HepG2 (cell line): Measurements from ENCODE around the gene LDB3. TPM values are rescaled to one million over a fixed set of nuclear protein-coding genes. Genes with fewer than 3 reads are reported as not detected.

Source experiments
- ATAC-seq: fragments of 200-7000 bp; cut with Tn5 transposase; 3 replicates; pipeline ENCODE4 v1.9.1; 2020; ENCODE audit warnings: mild to moderate bottlenecking, moderate library complexity
- BruUV-seq: library from RNA; stranded (reverse); fragments of 400-500 nt; replicated peaks from 2 replicates; lab custom pipeline; 2021; lab: Mats Ljungman, UMichigan
- CTCF ChIA-PET: fragments of 300-600 bp; formaldehyde crosslinking; extraction: SDS; loops from one replicate; lab custom pipeline; 2021; ENCODE audit warnings: low total read pairs, inconsistent platforms, low intra/inter-chr PET ratio; lab: Yijun Ruan, JAX
- POLR2A ChIA-PET: fragments of 350-600 bp; sonication (Branson Sonifier 250); formaldehyde crosslinking; loops from one replicate; lab custom pipeline; 2020; ENCODE audit warnings: antibody characterized with exemption, inconsistent platforms; lab: Yijun Ruan, JAX
- DNase-seq: peaks from one replicate; pipeline ENCODE4 v3.0.0-alpha.2; 2015; ENCODE audit warnings: low spot score
- FAIRE-seq: peaks from 3 replicates; lab custom pipeline; 2011; peaks lifted over from hg19 to GRCh38; lab: Jason Lieb, UNC
- H2AFZ ChIP-seq: one replicate; pipeline ENCODE4 v1.6.1; 2011; ENCODE audit warnings: low read length, inconsistent platforms
- H3K27ac ChIP-seq: fragments of 300-600 bp; 3 replicates; pipeline ENCODE4 v1.8.0; 2011; ENCODE audit warnings: mixed run types, mild to moderate bottlenecking, mixed read lengths, low read length, inconsistent platforms; ENCODE audit not compliant: insufficient read depth; ENCODE audit errors: extremely low read length
- H3K27me3 ChIP-seq, 2 experiments: fragments of 200-600 bp in 1 of 2; 2 replicates in 1 of 2; 3 replicates in 1 of 2; pipeline versions ENCODE4 v1.6.0 to v1.8.0; 2011; ENCODE audit warnings: low read length in 2 of 2, mild to moderate bottlenecking in 2 of 2, moderate library complexity in 2 of 2, inconsistent platforms in 1 of 2; ENCODE audit not compliant: insufficient read depth in 2 of 2, control insufficient read depth in 1 of 2
- H3K36me3 ChIP-seq, 2 experiments: fragments of 200-600 bp in 1 of 2; replicated peaks in 1 of 2; 2 replicates in 1 of 2; 3 replicates in 1 of 2; pipeline versions ENCODE4 v1.5.1 to v1.8.0; 2011; ENCODE audit warnings: low read length in 2 of 2, inconsistent platforms in 1 of 2; ENCODE audit not compliant: insufficient read depth in 2 of 2, control insufficient read depth in 1 of 2
- H3K4me1 ChIP-seq: 2 replicates; pipeline ENCODE4 v1.5.1; 2012; ENCODE audit warnings: low read length, inconsistent platforms; ENCODE audit not compliant: insufficient read depth
- H3K4me2 ChIP-seq: 2 replicates; pipeline ENCODE4 v1.6.0; 2011; ENCODE audit warnings: low read depth, low read length, inconsistent platforms
- H3K4me3 ChIP-seq, 3 experiments: fragments of 200-600 bp in 1 of 3; sonication (generic), shearing (Covaris generic) in 1 of 3; replicated peaks in 1 of 3; 2 replicates each; pipeline ENCODE4 v1.5.1; 2011 to 2016; ENCODE audit warnings: low read length in 3 of 3, inconsistent platforms in 2 of 3, low read depth in 2 of 3, mild to moderate bottlenecking in 2 of 3, control low read depth in 1 of 3, mixed read lengths in 1 of 3; ENCODE audit not compliant: insufficient read depth in 1 of 3
- H3K79me2 ChIP-seq: one replicate; pipeline ENCODE4 v1.6.1; 2011; ENCODE audit warnings: low read length, inconsistent platforms; ENCODE audit not compliant: insufficient read depth
- H3K9ac ChIP-seq: 2 replicates; pipeline ENCODE4 v1.6.0; 2011; ENCODE audit warnings: mild to moderate bottlenecking, low read depth, low read length, inconsistent platforms; ENCODE audit not compliant: insufficient read depth
- H3K9me3 ChIP-seq: 2 replicates; pipeline ENCODE4 v1.5.1; 2012; ENCODE audit warnings: mild to moderate bottlenecking, low read length
- H4K20me1 ChIP-seq: 2 replicates; pipeline ENCODE4 v1.6.0; 2011; ENCODE audit warnings: inconsistent platforms, mild to moderate bottlenecking, low read length, moderate library complexity; ENCODE audit not compliant: insufficient read depth
- BORCS8-MEF2B ChIP-seq: sonication (generic); formaldehyde crosslinking; IDR thresholded peaks from 2 replicates; pipeline ENCODE4 v1.8.0; 2022; ENCODE audit warnings: mild to moderate bottlenecking, missing genetic modification reagents
- FIP1L1 ChIP-seq: fragments of 200-400 bp; formaldehyde crosslinking; IDR thresholded peaks from 2 replicates; pipeline ENCODE4 v1.6.1; 2018; ENCODE audit warnings: low read depth, mild to moderate bottlenecking, low read length, moderate library complexity, borderline replicate concordance; ENCODE audit not compliant: insufficient read depth
- KLF16 ChIP-seq, 2 experiments: sonication (generic) in 1 of 2; formaldehyde crosslinking in 1 of 2; IDR thresholded peaks; 2 replicates each; pipeline versions ENCODE4 v1.6.1 to v1.8.0; 2016 to 2023; ENCODE audit warnings: missing genetic modification reagents in 2 of 2, missing compliant biosample characterization in 1 of 2
- MBD4 ChIP-seq: IDR thresholded peaks from 2 replicates; pipeline ENCODE4 v1.6.1; 2012; ENCODE audit warnings: low read length, inconsistent platforms, borderline replicate concordance
- MXI1 ChIP-seq: IDR thresholded peaks from 3 replicates; pipeline ENCODE4 v1.6.1; 2012; ENCODE audit warnings: low read depth, low read length, inconsistent platforms, borderline replicate concordance
- SP140L ChIP-seq: sonication (generic); formaldehyde crosslinking; IDR thresholded peaks from 2 replicates; pipeline ENCODE4 v1.4.0; 2020; ENCODE audit warnings: missing genetic modification reagents, borderline replicate concordance
- TBL1XR1 ChIP-seq: fragments of 150-350 bp; IDR thresholded peaks from 2 replicates; pipeline ENCODE4 v1.6.1; 2014; ENCODE audit warnings: borderline replicate concordance, low read length; ENCODE audit not compliant: partially characterized antibody
- ZBTB37 ChIP-seq: sonication (generic); formaldehyde crosslinking; IDR thresholded peaks from 2 replicates; pipeline ENCODE4 v1.4.0; 2020; ENCODE audit warnings: mild to moderate bottlenecking, missing genetic modification reagents
- ZNF558 ChIP-seq: sonication (generic); formaldehyde crosslinking; IDR thresholded peaks from 2 replicates; pipeline ENCODE4 v1.9.0; 2022; ENCODE audit warnings: mild to moderate bottlenecking, missing genetic modification reagents, borderline replicate concordance
- ZNF614 ChIP-seq: IDR thresholded peaks from 2 replicates; pipeline ENCODE4 v1.6.1; 2018; ENCODE audit warnings: missing biosample characterization, missing genetic modification reagents, inconsistent platforms, borderline replicate concordance
- WGBS: methylation state at CpG from one replicate; pipeline ENCODE4 v1.1.6; 2017; ENCODE audit warnings: low lambda C conversion rate; 5-methylcytosine and 5-hydroxymethylcytosine counted together
- in situ Hi-C: cut with HindIII; loops from 2 replicates; pipeline ENCODE4 v1.10.0; 2017; ENCODE audit warnings: low pct_unique_long_range_greater_than_20kb; ENCODE audit not compliant: extremely low pct_ligation_motif_present
- intact Hi-C: fragments of 100-400 bp; cut with micrococcal nuclease; formaldehyde crosslinking; loops from one replicate; pipeline ENCODE4 v1.10.0; 2022; ENCODE audit not compliant: unreplicated experiment
- polyA plus RNA-seq, 8 experiments: library from polyadenylated mRNA; depleted of rRNA in 3 of 8; stranded (reverse) in 7 of 8; unstranded in 1 of 8; fragments of >200 nt; fragmentation: Illumina TruSeq in 4 of 8; extraction: Trizol in 4 of 8; gene quantifications; 2 replicates each; pipeline versions ENCODE4 v1.2.1 to v1.2.3, GENCODE V29; 2011 to 2016; ENCODE audit warnings: low read depth in 4 of 8, missing spikeins in 1 of 8, mixed read lengths in 1 of 8; ENCODE audit not compliant: insufficient read depth in 1 of 8
- total RNA-seq, 5 experiments: library from RNA; depleted of rRNA; stranded (reverse); fragments of >200 nt; fragmentation: Illumina TruSeq; extraction: Trizol; gene quantifications; 2 replicates each; pipeline ENCODE4 v1.2.3, GENCODE V29; 2016; ENCODE audit warnings: low read depth in 1 of 5
- TF ChIP-seq, protein P1 (sequence below): sonication (generic); formaldehyde crosslinking; IDR thresholded peaks from 2 replicates; pipeline ENCODE4 v1.4.0; 2020; ENCODE audit warnings: mild to moderate bottlenecking, low read depth, missing genetic modification reagents
- TF ChIP-seq, protein P2 (sequence below): sonication (generic); formaldehyde crosslinking; IDR thresholded peaks from 2 replicates; pipeline ENCODE4 v1.5.0; 2020; ENCODE audit warnings: mild to moderate bottlenecking, missing genetic modification reagents, borderline replicate concordance
- TF ChIP-seq, protein P3 (sequence below): sonication (generic); formaldehyde crosslinking; IDR thresholded peaks from 2 replicates; pipeline ENCODE4 v1.8.1; 2023; ENCODE audit warnings: mild to moderate bottlenecking, missing genetic modification reagents
- TF ChIP-seq, protein P4 (sequence below): sonication (generic); formaldehyde crosslinking; IDR thresholded peaks from 2 replicates; pipeline ENCODE4 v1.5.0; 2020; ENCODE audit warnings: missing genetic modification reagents, mild to moderate bottlenecking, borderline replicate concordance

LDB3 gene
- total and polyA plus RNA-seq, 2 of the 13 experiments (the other 11 are each of a cell fraction or from before 2014, with no cell fraction given): not detected

- TF ChIP-seq MBD4 (no peak), FIP1L1 (no peak), BORCS8-MEF2B (CRISPR knock-in tag) (no peak), MXI1 (no peak), SP140L (CRISPR knock-in tag) (no peak), ZNF558 (CRISPR knock-in tag) (no peak), KLF16 (CRISPR knock-in tag; IDR thresholded peaks at IDR 0.05) (no peak), ZNF614 (CRISPR knock-in tag) (no peak)
- TF ChIP-seq, protein P1, sequence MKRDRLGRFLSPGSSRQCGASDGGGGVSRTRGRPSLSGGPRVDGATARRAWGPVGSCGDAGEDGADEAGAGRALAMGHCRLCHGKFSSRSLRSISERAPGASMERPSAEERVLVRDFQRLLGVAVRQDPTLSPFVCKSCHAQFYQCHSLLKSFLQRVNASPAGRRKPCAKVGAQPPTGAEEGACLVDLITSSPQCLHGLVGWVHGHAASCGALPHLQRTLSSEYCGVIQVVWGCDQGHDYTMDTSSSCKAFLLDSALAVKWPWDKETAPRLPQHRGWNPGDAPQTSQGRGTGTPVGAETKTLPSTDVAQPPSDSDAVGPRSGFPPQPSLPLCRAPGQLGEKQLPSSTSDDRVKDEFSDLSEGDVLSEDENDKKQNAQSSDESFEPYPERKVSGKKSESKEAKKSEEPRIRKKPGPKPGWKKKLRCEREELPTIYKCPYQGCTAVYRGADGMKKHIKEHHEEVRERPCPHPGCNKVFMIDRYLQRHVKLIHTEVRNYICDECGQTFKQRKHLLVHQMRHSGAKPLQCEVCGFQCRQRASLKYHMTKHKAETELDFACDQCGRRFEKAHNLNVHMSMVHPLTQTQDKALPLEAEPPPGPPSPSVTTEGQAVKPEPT (CRISPR knock-in tag): no peak
- TF ChIP-seq, all 625 proteins: peak for 0
Observed at GRCh38 chr10:86768412-86769062, 100.2 kb downstream of the LDB3 start (continued).

DNA sequence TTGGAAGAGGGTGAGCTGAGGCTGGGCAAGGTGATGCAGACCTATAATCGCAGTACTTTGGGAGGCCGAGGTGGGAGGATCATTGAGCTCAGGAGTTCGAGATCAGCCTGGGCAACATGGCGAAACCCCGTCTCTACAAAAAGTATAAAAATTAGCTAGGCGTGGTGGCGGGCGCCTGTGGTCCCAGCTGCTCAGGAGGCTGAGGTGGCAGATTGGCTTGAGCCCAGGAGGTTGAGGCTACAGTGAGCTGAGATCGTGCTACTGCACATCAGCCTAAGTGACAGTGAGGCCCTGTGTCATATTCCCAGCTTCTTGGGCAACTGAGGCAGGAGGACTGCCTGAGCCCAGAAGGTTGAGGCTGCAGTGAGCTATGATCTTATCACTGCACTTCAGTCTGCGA is 101.7 kb downstream of the LDB3 start:
- FAIRE-seq (no peak), DNase-seq (no peak), ATAC-seq (no peak)
- Histone ChIP-seq H3K9me3 (no peaks in the 10 kb centered on the region), H4K20me1 (peaks cover 40% of the 10 kb centered on the region), H3K79me2 (peaks cover 71% of the 10 kb centered on the region), H3K4me3 (no peak overlapping the region), H3K4me1 (peaks cover 49% of the 10 kb centered on the region), H3K9ac (no peak overlapping the region), H2AFZ (no peak overlapping the region), H3K27ac (no peak overlapping the region), H3K4me2 (no peak overlapping the region), H3K36me3 (no peaks in the 10 kb centered on the region), H3K27me3 (no peaks in the 10 kb centered on the region)
- WGBS: 95% methylated on average over 10 of the region's 10 CpGs
- intact Hi-C loops (no loop called here), in situ Hi-C loops (no loop called here)
- ChIA-PET CTCF (no interaction called here), POLR2A (interaction anchor here (0.5 to 1.6 kb wide), 2 partner anchors 12 to 66 kb away, joined by 4 to 5 read pairs; no protein-coding TSS in a partner anchor)
- no TSS peak for BruUV-seq
- no peak for TF ChIP-seq ZBTB37 (CRISPR knock-in tag)
- TF ChIP-seq, protein P2, sequence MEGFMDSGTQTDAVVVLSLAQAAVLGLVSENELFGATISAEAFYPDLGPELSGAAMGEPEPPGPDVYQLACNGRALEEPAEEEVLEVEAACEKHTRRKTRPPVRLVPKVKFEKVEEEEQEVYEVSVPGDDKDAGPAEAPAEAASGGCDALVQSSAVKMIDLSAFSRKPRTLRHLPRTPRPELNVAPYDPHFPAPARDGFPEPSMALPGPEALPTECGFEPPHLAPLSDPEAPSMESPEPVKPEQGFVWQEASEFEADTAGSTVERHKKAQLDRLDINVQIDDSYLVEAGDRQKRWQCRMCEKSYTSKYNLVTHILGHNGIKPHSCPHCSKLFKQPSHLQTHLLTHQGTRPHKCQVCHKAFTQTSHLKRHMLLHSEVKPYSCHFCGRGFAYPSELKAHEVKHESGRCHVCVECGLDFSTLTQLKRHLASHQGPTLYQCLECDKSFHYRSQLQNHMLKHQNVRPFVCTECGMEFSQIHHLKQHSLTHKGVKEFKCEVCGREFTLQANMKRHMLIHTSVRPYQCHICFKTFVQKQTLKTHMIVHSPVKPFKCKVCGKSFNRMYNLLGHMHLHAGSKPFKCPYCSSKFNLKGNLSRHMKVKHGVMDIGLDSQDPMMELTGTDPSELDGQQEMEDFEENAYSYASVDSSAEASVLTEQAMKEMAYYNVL (CRISPR knock-in tag): no peak
- TF ChIP-seq, protein P3, sequence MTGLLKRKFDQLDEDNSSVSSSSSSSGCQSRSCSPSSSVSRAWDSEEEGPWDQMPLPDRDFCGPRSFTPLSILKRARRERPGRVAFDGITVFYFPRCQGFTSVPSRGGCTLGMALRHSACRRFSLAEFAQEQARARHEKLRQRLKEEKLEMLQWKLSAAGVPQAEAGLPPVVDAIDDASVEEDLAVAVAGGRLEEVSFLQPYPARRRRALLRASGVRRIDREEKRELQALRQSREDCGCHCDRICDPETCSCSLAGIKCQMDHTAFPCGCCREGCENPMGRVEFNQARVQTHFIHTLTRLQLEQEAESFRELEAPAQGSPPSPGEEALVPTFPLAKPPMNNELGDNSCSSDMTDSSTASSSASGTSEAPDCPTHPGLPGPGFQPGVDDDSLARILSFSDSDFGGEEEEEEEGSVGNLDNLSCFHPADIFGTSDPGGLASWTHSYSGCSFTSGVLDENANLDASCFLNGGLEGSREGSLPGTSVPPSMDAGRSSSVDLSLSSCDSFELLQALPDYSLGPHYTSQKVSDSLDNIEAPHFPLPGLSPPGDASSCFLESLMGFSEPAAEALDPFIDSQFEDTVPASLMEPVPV: no peak
- TF ChIP-seq TBL1XR1: no peak
- TF ChIP-seq, protein P4, sequence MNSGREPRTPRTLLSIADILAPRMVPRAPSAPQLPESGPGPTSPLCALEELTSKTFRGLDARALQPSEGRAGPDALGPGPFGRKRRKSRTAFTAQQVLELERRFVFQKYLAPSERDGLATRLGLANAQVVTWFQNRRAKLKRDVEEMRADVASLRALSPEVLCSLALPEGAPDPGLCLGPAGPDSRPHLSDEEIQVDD (CRISPR knock-in tag): no peak
